Fibroblast of pulmonary artery (primary cell): ENCODE data around the gene TSC1.

Experiments used
- DNase-seq: peaks from one replicate; pipeline ENCODE4 v3.0.0-alpha.2; 2010; ENCODE audit warnings: low read depth
- H3K4me3 ChIP-seq: replicated peaks from 2 replicates; pipeline ENCODE4 v1.5.1; 2011; ENCODE audit warnings: low read depth, mild to moderate bottlenecking, control low read depth, low read length, moderate library complexity
- TF ChIP-seq, protein P1 (sequence below): IDR thresholded peaks from 2 replicates; pipeline ENCODE4 v1.5.1; 2011; ENCODE audit warnings: mild to moderate bottlenecking, control low read depth, low read length, inconsistent platforms; ENCODE audit errors: missing control alignments

Gene TSC1

GRCh38 chr9:132983491-132984201 is 39.2 kb upstream of the TSC1 start:
- no peak for DNase-seq
- TF ChIP-seq, protein P1, sequence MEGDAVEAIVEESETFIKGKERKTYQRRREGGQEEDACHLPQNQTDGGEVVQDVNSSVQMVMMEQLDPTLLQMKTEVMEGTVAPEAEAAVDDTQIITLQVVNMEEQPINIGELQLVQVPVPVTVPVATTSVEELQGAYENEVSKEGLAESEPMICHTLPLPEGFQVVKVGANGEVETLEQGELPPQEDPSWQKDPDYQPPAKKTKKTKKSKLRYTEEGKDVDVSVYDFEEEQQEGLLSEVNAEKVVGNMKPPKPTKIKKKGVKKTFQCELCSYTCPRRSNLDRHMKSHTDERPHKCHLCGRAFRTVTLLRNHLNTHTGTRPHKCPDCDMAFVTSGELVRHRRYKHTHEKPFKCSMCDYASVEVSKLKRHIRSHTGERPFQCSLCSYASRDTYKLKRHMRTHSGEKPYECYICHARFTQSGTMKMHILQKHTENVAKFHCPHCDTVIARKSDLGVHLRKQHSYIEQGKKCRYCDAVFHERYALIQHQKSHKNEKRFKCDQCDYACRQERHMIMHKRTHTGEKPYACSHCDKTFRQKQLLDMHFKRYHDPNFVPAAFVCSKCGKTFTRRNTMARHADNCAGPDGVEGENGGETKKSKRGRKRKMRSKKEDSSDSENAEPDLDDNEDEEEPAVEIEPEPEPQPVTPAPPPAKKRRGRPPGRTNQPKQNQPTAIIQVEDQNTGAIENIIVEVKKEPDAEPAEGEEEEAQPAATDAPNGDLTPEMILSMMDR = no peak

DNA sequence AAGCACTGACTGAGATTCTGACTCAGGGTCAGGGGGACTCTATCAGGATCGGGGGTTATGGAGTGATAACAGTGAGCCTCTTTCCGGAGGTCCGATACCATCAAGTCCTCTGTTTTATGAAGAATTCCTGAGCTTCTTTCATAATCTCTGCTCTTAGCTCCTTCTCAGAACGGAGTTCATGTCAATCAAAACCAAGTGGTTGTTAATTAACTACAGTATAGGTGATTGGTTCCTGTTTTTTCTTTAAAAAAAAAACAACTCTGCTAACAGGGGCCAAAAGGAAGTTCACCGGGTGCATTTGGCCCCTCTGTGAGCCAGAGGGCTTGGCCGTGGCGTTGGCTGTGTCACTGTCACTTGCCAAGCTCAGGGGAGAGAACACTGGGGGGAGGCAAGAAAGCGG is 38.0 kb upstream of the TSC1 start:
- H3K4me3 ChIP-seq = no peak overlapping the region
- TF ChIP-seq, protein P1 = no peak
- DNase-seq = no peak

More at GRCh38 chr9:132983491-132984201, 39.2 kb upstream of the TSC1 start:
- no peak overlapping the region for H3K4me3 ChIP-seq

- no peak for DNase-seq
- TF ChIP-seq, protein P1 = no peak
- no peak overlapping the region for H3K4me3 ChIP-seq
Measured at GRCh38 chr9:132980157-132980556, 35.7 kb upstream of the TSC1 start.

DNA sequence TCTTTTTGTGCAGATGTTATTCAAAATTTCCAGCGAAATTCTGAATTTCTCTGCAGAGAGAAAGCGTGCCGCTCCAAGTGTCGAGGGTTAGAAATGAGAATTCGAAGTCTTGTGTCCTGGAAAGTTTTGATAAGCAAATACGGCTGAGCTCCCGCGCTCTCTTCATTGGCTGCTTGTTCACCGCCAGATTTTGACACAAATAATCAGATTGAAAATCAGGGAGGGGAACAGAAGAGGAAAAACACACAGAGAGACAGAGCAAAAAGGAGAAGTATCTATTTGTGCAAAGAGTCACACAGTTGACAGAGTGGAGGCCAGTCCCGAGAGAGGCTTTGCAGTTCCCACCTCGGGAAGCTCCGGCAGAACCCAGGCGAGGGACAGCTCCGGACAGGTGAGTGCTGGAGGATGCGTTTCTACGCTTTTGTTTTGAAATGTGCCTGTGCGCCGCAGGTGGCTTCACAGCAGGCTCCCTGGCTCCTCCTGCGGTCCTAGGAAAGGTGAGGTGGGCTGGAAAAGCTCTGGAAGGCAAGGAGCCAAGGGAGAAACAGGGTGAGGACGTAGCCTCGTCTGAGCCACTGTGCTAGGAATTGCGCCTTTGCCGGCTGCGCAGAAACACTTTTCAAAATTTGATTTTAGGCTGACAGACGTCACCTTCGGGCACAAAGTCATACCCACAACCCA is 34.2 kb upstream of the TSC1 start, which contains the start of gene GFI1B:
Gene GFI1B, plus strand, starts transcription at position 244 of the 681 bp plus-strand sequence. CDS start 7,985 bp downstream, outside the sequence.
- no peak within 1 kb of the TSS for H3K4me3 ChIP-seq
- DNase-seq = no peak
- TF ChIP-seq, protein P1 = no peak

- TF ChIP-seq, protein P1 = no peak
- no peak overlapping the region for H3K4me3 ChIP-seq
- DNase-seq = no peak
Measured at GRCh38 chr9:132978112-132978450, 33.7 kb upstream of the TSC1 start.

DNA sequence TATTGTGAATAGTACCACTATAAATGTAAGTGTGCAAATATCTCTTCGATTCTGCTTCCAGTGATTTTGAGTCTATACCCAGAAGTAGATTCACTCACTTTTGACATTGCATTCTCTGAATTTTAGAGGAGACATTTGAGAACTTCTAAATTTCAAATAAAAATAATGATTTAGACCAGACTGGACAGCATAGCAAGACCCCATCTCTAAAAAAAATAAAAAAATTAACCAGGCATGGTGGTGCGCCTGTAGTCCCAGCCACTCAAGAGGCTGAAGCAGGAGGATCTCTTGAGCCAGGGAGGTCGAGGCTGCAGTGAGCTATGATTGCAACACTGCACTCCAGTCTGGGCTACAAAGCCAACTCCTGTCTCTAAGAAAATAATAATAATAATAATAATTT is 32.2 kb upstream of the TSC1 start:
- DNase-seq = no peak

More for the DNA sequence above, 32.2 kb upstream of the TSC1 start:
- H3K4me3 ChIP-seq = no peak overlapping the region
- TF ChIP-seq, protein P1 = no peak
